HG03103 (cell line): ENCODE results near the gene GOPC.

Experiments
- ATAC-seq: cut with Tn5 transposase; IDR thresholded peaks from one replicate; pipeline ENCODE4 v1.9.1; 2021; ENCODE audit warnings: low read depth; ENCODE audit not compliant: unreplicated experiment

The GOPC gene

DNA sequence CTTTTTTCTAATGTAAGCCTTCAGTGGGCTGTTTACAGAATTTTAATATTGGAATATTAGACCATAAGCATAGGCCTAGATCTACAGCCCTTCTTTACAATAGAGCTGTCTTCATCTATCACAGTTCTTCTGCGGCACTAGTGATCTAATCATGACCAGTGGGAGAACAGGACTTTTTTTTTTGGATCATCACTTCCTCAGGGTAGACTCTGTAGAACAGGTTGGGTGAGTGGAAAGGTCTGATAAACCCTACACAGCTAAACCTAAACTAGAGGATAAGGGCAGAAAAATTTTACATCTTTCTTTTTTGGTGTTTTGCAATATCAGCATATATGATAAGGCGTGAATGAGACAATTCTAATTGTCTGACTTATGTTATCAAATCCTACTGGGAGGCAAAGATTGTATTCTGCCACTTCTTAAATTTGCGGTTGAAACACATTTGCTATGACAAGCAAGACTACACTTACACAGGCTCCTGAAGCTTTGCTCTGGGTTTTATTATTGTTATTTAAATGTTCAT, 52.2 kb downstream of the GOPC start:
- ATAC-seq: no peak

GRCh38 chr6:117549611-117550010, 52.7 kb downstream of the GOPC start:
- no peak for ATAC-seq

DNA sequence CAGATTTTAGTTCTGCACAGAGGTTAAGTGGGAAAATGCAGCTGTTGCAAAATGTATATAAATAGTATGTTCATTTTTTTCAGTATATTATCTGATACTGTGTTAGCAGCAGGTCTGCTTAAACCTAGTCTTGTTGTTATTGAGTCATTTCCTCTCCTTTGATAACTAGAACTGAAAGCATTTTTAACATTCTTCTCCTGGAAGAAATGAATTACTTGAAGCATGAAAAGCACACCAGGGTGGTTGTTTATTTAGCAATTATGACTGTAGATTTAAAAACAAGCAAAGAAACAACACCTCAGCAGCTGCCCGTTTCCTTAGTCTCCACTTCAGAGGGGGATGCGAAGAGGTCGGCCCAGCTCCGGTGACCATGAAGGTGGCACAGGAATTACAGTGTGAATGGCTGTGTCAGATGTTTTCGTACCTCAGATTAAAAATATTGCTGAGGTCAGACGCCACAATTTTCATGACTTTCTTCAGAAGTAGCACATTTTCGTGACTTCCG, 53.5 kb downstream of the GOPC start:
- no peak for ATAC-seq

DNA sequence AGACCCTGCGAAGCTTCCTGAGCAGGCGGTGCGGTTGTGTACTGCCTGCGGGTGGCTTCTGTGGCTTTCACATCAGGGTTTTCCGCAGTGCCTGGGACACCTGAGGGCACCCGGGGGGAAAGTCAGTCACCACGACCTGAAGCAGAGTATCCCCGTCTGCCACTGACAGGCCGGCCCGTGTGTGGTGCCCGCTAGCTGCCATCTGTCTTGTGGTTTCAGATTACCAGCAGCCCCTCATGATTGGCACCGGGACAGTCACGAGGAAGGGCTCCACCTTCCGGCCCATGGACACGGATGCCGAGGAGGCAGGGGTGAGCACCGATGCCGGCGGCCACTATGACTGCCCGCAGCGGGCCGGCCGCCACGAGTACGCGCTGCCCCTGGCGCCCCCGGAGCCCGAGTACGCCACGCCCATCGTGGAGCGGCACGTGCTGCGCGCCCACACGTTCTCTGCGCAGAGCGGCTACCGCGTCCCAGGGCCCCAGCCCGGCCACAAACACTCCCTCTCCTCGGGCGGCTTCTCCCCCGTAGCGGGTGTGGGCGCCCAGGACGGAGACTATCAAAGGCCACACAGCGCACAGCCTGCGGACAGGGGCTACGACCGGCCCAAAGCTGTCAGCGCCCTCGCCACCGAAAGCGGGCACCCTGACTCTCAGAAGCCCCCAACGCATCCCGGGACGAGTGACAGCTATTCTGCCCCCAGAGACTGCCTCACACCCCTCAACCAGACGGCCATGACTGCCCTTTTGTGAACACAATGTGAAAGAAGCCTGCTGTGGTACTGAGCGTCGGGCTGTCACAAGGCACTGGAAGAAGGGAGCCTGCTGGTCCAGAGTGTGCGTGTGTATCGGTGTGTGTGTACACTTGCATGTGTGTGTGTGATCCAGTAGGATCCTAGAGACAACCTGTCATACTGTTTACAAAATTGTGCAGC, 54.4 kb downstream of the GOPC start:
- peak; percentile 41 for ATAC-seq

DNA sequence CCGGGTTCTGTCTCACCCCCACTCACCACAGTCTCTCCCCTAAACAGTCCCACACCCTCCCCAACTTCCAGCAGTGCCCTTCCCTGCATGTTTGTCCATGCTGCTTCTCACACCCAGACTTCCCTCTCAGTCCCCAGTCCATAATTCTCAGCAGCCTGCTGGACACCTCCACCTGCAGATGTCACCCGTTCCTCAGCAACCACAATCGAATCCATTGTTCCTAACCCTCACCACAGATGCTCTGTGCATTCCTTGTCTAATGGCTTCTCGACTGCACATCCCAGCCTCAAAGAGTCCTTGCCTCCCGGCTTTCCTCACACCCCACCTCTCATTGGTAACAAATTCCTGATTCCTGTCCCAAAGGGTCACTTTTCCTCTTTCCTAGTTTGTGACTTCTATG, 55.6 kb downstream of the GOPC start:
- ATAC-seq: no peak

DNA sequence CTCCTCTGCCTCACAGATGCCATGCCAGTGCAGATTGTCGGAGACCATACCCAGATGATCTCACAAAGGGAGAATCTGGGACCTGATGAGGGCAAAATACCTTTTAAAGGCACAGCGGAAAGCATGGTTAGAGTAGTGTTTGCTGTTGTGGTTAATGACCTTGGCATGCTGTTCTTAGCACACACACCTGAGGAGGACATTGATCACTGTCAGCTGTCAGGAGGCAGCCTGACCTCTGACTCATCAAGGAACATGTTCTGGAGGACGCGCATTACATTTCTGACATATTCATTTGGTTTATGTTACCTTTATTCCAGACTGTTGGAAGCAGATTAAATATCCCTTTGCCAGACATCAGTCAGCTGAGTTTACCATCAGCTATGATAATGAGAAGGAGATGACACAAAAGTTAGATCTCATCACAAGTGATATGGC, 57.1 kb downstream of the GOPC start:
- no peak for ATAC-seq

GRCh38 chr6:117544716-117545115, 57.6 kb downstream of the GOPC start:
- no peak for ATAC-seq

GRCh38 chr6:117542493-117542892, 59.8 kb downstream of the GOPC start:
- ATAC-seq: no peak

DNA sequence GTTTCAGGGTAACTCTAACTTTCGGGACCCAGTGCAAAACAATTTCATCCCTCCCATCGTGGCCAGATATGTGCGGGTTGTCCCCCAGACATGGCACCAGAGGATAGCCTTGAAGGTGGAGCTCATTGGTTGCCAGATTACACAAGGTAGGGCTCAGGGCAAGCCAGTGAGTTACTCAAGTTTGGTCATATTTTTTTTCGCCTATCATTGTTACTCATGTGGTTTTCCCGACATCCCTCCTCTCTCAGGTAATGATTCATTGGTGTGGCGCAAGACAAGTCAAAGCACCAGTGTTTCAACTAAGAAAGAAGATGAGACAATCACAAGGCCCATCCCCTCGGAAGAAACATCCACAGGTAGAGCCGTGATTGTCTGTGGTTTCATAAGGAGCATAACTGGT, 61.6 kb downstream of the GOPC start:
- ATAC-seq: no peak

- no peak for ATAC-seq
These were observed 63.7 kb downstream of the GOPC start for GRCh38 chr6:117538615-117539014.

DNA sequence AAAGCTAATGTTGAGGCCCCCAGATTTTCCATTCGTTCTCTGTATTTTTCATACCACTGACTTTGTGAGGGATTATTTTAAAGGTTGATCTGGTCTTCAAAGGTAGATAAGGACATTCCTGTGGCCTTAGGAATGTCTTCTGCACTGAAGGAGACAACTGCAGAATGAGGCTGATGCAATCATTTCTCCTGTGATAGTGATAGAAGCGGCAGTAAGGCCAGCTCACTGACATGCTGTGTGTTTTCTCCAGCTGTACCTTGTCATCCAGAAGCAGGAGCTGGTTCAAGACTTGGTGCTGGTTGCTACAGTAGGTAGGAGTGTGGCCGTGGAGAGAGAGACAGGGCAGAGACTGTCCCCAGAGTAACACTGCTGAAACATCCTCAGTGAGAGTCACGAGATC, 66.0 kb downstream of the GOPC start:
- ATAC-seq: no peak

- ATAC-seq: no peak
These were observed 67.3 kb downstream of the GOPC start for GRCh38 chr6:117534974-117535373.

DNA sequence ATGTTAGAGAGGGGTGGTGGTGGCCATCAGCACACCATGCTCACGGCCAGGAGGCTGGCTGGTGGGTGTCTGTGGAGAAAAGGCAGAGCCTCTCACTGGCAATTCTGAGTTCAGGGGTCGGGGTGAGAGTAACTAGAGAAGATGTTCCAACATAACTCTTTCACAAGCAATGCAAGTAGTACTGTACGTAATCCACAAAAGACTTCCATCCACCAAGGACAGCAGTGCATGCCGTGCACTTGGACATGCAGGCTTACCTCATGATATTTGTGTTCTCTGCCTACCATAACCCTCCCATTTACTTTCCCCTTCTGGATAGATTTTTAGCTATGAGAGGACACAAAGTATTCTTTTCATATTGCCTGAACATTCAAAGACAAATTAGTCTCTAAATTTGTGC, 68.5 kb downstream of the GOPC start:
- ATAC-seq: no peak

DNA sequence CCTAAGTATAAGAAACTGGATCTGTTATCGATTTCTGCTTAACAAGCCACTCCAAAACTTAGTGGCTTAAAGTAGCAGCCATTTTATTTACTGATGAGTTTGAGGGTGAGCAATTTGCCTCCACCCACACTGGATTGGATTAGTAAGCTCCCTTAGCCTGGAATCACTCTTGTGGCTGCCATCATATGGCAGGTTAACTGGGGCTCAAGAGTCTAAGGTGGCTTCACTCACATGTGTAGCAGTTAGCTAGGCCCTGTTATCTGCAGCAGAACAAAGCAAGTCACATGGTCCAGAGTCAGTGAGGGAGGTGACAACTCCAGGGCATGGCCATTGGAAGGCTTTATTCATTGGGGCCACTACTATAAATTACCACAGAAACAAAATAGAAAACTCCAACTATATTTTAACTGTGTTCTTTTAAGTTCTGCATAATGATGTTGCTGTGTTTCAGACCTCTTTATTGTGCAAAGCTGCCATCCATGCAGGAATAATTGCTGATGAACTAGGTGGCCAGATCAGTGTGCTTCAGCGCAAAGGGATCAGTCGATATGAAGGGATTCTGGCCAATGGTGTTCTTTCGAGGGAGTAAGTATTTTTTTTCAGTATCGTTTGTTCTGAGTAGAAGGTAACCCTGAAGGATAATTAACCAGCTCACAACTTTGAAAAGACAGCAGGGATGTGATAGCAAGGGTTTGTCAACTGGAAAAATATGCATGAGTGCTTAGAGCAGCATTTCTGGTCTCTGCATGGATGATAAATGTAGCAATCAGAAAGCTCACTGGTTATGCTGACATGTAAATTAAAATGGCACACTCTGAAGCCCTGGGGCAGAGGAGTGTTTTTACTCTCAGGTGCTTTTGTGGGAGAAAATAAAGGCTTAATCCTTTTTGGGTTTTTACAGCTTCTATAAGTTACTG, 70.2 kb downstream of the GOPC start:
- no peak for ATAC-seq

- ATAC-seq: no peak
These were observed 71.0 kb downstream of the GOPC start for GRCh38 chr6:117531346-117531745.

DNA sequence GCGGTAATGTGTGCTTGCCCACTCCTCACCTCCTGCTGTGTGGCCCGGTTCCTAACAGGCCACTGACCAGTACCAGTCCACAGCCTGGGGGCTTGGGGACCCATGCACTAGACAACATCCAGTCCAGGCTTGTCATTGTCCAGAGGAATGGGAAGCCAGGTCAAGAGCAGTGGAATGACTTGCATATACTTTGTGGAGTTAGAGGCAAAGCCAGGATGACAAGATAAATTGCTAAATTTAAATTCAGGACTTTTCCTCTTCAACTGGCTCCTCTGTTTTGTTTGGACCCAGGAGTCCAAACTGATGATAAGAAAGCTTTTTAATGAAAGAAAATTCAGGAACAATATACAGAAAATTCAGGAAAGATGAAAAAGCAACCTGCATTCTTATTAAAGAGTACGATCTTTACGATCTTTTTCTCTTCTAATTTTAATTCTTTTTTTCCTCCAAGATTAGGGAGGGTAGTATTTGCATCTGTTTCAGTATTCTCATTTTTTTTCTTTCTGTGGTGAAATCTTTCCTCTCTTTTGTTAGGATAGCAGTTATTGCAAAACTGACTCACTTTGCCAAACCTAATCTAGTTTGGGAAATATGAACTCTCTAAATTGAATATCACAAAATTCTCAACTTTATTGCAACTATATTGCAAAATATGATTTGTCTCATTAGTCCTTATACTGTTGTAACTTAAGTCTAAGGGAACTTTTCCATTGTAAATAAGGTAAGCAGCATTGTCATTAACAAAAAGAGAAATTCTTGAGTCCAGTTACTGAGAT, 71.7 kb downstream of the GOPC start:
- ATAC-seq: no peak

DNA sequence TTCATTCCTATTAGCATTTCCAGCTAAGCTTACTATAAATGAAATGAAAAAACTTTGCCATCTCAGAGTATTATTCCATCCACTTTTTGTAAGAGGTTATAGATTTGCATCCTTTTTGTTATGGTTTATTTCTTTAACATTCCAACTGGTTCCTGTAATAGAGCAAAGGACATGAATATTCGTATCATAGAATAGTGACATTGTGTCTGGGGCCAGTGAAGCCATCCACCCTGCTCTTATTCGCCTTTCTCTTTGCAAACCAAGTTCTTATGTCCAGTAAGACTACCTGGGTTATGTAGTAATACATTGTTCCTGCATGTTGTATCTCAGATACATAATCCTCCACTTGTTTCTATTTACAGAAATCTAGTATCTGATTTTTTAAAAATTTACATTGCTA, 76.7 kb downstream of the GOPC start:
- no peak for ATAC-seq

DNA sequence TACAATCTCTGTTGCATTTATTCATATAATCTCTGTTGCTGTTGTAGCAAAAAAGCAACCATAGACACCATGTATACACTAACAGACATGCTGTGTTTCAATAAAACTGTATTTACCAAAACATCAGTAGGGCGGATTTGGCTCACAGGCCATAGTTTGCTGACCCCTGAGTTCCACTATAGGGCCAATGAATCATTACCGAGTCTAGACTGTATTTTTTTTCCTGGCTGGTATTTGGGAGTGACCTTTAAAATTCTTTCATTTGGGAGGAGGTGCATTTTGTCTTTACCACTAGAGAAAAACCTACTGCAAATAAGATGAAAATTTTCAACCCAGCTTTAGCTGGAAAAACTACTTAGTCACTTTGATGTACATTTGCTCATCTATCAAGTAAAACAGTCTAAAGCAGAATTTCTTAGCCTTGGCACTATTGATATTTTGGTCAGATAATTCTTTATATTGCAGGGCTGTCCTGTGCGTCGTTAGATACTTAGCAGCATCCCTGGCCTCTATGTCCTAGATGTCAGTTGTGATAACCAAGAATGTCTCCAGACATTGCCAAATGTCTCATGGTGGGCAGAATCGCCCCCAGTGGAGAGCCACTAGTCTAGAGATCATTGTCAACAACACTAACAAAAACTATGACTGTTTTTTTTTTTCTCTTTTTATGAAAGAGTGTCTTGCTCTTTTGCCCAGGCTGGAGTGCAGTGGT, 80.4 kb downstream of the GOPC start:
- no peak for ATAC-seq

DNA sequence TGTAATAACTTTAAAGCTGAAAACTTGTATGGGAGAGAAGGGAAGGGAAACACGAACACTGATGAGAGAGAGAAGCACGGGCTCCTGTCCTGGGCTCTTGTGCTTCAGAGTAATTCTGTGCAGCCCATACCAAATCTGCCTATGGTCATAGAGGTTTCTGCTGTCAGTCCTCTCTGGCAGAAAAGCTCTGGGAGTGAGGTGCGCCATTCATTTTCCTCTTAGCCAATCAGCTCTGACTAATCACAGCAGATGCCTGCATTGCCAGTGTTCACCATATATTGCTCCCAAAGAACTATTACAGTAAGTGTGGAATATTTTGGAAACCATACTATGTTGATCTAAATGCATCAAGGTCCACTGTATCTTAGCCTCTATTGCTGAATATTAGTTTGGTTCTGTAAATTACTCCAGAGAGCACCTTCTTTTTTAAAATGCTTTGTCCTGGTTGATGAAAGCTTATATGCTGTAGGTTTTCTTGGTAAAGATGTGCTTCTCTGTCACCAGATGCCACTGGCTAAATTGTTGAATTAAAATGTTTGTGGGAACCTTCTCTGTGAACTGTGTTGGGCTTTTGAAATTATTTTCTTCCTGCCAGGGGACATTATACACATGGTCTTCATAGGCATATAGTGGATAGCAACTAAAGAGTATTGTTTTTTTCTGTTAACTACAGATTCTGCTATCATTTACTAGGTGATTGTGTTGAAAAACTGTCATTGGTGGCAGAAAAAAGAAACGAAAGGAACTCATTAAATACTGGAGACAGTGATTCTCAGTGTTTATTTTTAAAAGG, 81.5 kb downstream of the GOPC start:
- no peak for ATAC-seq
